Urothelium cell line (cell line): Measurements from ENCODE around the gene SYT12.

Source experiments
- DNase-seq: peaks from one replicate; pipeline ENCODE4 v3.0.0; 2011; ENCODE audit warnings: low spot score, mixed read lengths
- FAIRE-seq: peaks from 2 replicates; lab custom pipeline; 2011; peaks lifted over from hg19 to GRCh38; lab: Jason Lieb, UNC

The SYT12 gene

DNA sequence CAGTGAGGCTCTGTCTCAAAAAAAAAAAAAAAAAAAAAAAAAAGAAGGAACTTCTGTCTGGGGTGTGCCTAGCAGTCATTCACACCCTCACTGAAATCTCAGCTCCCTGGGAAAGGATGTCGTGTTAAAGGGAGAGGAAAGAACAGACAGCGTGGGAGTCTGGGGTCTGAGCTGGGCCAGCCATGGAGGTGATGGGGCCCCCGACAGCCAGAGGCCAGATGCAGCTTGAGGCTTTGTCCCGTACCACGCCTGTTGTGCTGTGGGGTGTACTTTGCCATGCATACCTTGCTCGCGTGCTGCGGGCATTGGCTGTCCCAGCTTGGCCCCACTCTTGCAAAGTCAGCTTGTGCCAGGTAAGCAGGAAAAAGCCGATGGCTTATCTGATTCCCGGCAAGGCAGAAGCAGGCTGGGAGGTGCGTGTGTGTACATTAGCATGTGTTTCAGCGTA lies 4.6 kb downstream of the SYT12 start:
- no peak for FAIRE-seq

DNA sequence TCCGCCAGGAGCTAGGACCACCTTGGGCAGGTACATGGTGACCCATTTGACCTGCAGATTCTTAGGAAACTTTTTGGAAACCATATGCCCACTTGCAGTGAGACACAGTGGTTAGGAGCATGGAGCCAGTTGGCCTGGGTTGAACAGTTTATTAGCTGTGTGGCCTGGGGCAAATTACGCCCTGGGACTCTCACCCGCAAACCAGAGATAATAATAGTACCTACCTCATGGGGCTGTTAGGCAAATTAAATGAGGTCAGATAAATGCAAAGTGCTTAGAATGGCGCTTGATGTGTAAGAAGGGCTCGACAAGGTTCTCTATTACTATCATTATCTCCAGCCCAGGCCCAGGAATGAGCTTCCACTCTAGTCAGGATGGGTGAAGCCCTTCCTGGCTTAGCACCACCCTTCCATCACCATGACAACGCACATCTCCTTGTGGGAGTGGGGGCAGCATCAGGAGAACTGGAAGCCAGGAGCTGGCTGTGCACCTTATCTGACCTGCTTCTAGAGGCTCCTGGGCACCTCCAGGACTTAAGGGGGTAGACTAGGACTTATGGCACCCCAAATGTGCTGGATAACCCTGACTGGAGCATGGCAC lies 5.1 kb downstream of the SYT12 start:
- FAIRE-seq (no peak), DNase-seq (no peak)

More for the DNA sequence above, 4.6 kb downstream of the SYT12 start:
- no peak for DNase-seq

DNA sequence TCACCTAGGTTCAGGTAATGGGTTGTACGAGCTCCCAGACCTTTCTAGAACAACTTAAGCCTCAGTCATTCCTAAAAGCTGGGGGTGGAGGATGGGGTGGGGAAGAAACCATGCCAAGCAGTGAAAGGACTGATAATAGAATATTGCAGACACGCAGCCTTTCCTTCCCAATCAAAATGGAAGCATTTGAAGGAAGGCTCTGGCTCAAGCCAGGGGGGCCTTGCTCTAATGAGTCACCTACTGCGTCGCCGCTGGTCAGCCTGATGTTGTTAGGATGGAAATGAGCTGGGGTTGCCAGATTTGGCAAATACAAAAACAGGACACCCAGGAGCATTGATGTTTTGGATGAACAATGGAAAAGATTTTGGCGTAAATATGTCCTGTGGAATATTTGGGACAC lies 6.2 kb downstream of the SYT12 start:
- no peak for DNase-seq
- no peak for FAIRE-seq

DNA sequence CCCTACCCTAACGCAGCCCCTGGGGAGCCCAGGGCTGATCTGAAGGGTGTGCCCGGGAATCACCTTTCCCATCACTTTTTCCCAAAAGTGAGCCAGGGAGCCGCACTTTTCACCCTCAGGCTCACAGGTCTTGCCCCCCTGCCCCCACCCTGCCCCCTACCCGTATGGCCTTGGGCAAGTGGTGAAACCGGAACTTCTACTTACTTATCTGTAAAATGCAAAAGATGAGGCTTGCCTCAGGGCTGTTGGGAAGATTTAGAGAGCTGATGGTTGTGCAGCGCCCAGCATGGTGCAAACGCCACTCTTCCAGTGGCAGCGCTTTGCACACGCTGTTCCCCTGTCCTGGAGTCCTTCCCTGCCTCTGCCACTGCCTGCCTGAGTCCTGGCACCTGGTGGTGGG lies 8.0 kb downstream of the SYT12 start:
- FAIRE-seq, result no peak
- DNase-seq, result no peak

DNA sequence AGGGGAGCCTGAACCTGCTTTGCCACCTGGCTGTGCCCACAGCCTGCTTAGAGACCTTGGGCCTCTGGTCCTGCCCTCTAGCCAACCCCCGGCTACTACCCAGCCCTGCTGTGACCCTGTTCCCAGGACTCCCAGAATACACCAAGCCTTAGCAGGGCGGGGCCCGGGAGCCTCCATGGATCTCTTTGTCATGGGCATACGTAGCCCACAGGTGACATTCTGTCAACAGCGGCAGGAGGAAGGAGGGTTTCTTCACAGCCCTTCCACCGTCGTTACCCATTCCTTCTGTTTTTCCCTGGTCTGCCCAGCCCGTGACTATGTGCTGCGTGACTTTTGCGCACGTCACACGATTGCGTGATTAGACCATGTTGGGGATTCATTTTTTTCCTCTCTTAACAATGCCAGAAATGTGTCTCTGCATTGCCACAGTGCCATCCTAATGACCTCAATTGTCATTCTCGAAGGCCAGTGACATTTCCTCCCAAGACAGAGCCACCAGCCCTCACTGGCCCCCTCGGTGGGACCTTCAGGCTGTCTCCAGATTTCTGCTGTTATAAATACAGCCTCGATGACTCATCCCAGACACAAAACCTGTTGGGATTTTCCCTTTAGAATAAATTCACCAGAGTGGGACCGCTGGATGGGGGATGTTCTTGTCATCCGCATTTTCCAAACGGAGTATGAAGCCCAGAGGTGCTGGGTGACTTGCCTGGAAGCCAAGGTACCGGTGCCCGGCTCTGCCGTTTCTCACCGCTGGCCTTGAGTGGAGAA lies 9.0 kb downstream of the SYT12 start:
- DNase-seq, result peak; percentile 60
- FAIRE-seq, result no peak

DNA sequence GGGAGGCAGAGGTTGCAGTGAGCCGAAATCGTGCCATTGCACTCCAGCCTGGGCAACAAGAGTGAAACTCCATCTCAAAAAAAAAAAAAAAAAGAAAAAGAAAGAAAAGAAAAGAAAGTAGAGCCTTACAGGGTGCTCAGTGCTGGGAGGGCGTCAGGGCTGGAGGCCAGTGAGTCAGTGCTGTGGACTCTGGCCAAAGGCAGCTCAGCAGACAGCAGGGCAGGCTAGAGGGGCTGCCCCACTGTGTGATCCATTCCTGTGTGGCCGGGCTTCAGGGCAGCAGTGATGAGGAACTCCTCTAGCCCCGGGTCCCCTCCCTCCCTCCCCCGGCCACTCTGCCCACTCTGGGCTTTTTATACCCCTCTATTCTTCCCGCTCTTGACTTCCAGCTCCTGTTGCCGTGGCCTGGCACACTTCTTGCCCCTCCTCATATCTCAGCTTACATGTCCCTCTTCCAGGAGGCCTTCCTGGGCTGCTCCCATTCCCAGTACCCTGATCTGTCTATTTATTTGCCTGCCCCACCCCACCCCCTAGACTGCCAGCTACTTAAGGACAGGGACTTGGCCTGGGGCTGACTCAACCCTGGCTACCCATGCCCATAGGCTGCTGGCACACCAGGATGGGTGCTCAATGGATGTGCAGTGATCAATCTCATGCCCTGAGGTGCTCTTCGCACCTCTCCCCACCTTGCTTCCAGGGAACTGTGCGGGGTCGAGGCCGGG lies 10.1 kb downstream of the SYT12 start:
- FAIRE-seq, result no peak
- peak; percentile 82 for DNase-seq

DNA sequence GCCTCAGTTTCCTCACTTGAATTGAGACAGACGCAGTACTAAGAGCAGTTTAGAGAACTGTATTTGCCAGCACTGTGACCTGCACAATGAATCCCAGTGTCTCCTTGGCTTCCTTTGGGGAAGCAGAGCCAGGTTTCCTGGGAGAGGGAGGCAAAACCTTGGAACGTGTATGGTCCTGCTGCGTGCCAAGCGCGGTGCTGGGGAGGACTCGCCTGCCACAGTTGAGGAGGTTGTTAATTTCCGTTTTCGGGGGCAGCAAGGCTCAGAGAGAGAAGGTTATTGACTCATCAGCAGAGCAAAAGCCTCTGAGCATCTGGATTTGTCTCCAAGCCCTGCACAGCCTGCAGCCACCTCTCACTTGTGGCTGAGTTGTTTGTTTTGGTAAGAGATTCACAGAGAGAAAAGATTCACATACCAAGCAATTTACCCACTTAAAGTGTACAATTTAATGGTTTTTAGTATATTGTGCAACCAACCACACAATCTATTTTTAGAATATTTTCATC lies 10.8 kb downstream of the SYT12 start:
- FAIRE-seq (peak; percentile 9), DNase-seq (peak; percentile 63)

DNA sequence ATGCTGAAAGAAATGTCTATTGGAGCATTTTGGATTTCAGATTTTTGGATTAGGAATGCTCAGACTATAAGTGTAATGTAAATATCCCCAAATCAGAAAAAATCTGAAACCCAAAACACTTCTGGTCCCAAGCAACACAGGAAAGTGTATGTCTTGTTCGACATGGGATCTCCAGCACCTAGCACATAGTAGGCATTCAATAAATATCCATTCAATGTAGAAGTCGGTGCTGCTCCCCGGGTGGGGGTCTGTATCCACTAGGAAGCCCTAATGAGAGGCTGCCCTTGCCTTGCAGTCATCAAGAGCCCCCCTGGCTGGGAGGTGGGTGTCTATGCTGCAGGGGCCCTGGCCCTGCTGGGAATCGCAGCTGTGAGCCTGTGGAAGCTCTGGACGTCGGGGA lies 11.4 kb downstream of the SYT12 start:
- DNase-seq, result no peak
- no peak for FAIRE-seq

GRCh38 chr11:67040147-67040546 lies 17.2 kb downstream of the SYT12 start:
- FAIRE-seq, result no peak
- DNase-seq, result no peak

DNA sequence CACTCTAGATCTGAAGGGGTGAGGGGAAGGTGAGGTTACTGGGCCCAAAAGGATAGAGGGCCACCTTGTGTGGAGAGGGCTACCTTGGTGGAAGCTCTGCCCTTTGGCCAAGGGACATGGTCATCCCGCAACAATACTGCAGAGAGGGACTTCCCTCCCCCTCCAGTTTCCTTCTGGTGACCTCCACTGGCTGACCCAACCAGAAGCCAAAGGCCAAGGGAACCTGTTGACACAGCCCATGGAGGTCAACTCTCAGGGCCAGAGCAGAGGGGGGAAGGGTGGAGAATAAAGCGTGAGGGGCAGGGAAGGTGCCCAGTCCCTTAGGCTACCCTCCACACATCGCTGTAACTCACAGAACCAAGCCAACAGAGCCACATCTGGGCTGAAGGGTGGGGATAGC lies 18.7 kb downstream of the SYT12 start:
- FAIRE-seq (no peak), DNase-seq (no peak)

DNA sequence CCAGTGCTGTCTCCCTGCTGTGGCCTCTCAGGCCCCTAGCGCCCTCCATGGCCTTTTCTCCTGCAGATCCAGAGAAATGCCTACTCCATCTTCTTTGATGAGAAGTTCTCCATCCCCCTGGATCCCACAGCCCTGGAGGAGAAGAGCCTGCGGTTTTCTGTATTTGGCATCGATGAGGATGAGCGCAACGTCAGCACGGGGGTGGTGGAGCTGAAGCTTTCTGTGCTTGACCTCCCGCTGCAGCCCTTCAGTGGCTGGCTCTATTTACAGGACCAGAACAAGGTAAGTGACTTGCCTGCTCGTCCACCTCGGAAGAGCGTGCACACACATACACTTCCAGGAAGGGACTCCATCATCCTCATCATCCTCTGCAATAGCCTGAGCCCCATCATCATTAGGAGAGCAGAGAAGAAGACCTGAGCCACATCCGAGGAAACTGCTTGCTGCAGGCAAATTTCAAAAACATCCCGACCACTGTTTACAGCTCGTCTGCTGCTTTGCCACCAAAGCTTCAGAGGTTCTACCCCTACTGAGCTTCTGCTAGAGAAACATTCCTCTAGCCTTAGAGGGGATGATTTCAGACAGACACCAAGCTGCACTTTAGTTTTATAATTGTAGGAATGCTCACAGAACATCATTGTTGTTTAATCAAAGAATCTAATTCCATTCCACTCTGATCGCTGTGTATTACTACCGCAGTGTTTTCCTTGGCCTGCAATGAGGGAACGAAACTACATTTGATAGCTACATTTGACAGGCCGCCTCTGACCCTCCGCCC lies 20.8 kb downstream of the SYT12 start:
- no peak for FAIRE-seq
- no peak for DNase-seq

GRCh38 chr11:67044496-67044895 lies 21.6 kb downstream of the SYT12 start:
- no peak for FAIRE-seq
- DNase-seq, result no peak

GRCh38 chr11:67045314-67045713 lies 22.4 kb downstream of the SYT12 start:
- DNase-seq, result peak; percentile 58
- no peak for FAIRE-seq

- DNase-seq, result no peak
- no peak for FAIRE-seq
Measured at GRCh38 chr11:67048515-67049130, 25.7 kb downstream of the SYT12 start.

- DNase-seq, result no peak
- no peak for FAIRE-seq
Measured at GRCh38 chr11:67050139-67050538, 27.2 kb downstream of the SYT12 start.

- DNase-seq, result no peak
- no peak for FAIRE-seq
Measured at GRCh38 chr11:67051180-67051893, 28.4 kb downstream of the SYT12 start.

DNA sequence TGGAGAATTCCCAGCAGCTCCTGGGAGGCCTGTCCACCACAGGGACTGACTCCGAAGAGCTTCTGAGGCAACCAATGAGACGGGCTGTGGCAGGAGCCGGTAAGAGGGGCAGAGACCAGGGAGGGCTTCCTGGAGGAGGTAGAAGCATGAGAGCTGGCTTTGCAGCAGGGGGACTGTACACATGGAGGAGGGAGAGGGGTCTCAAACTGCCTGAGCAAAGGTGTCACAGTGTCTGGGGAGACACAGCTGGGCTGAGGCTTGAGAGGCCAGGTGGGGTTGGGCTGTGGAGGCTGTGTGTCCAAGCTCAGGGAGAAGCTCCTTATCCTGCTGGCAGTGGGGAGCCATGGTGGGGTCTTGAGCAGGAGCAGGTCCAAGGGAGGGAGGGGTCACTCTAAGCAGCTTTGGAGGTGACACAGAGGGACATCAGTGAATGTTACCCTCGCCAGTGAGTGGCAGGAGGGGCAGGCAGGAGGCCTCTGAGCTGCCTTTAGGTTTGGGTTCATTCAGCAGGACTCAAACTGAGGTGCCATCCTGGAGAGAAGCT lies 29.1 kb downstream of the SYT12 start:
- FAIRE-seq (no peak), DNase-seq (no peak)

DNA sequence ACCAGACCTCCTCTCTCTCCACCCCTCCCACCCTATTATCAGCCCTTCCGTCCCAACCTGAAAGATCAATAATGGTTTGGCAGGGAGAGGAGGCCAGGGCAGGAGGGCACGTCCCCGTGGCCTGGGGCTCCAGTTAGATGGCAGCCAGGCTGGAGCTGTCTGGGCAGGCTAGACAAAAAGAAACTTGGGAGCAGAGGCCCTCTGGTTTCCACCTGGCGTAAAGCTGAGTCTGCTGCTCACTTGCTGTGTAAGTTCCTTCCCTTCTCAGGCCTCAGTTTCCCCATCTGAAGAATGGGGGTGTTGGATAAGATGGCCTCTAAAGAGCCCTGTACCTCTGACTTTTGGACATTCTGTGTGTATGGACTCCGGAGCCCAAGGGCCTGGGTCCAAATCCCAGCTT lies 30.0 kb downstream of the SYT12 start:
- DNase-seq, result no peak
- no peak for FAIRE-seq

DNA sequence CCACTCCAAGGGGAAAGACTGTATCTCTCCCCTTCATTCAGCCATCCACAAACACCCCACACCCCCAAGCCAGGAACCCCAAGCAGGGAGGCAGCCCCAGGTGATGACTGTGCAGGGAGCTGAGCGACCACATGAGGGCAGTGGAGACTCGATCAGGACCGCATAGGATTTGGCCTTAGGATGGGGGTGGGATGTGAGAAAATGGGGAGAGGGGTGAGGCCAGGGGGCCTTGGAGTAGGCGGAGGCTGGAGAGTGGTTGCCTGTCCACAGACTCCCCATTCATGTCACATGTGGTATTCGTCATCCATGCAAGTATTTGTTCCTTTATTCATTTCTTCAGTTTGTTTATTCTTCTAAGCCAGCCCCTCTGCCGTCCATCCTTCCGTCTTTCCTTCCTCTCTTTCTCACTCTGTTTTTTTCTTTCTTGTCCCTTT lies 31.0 kb downstream of the SYT12 start:
- no peak for FAIRE-seq
- peak; percentile 74 for DNase-seq
